DOHH2 (cell line): ENCODE data around the gene HPCAL4.

ENCODE experiments used
- H3F3A ChIP-seq: fragments of 200-600 bp; sonication (generic), shearing (Covaris generic); 2 replicates; pipeline ENCODE4 v1.6.0; 2016; ENCODE audit warnings: antibody characterized with exemption, mild to moderate bottlenecking; ENCODE audit not compliant: control insufficient read depth, insufficient read depth
- H3K27ac ChIP-seq: fragments of 200-600 bp; sonication (generic); 2 replicates; pipeline ENCODE4 v1.5.1; 2014; ENCODE audit warnings: low read depth, mild to moderate bottlenecking, low read length, moderate library complexity
- H3K27me3 ChIP-seq: fragments of 200-600 bp; sonication (generic); 2 replicates; pipeline ENCODE4 v1.6.1; 2014; ENCODE audit warnings: mild to moderate bottlenecking, low read length, mixed read lengths; ENCODE audit not compliant: control insufficient read depth
- H3K36me3 ChIP-seq: fragments of 200-600 bp; sonication (generic); 2 replicates; pipeline ENCODE4 v1.6.1; 2014; ENCODE audit warnings: mild to moderate bottlenecking, low read length, moderate library complexity, mixed read lengths; ENCODE audit not compliant: control insufficient read depth
- H3K4me1 ChIP-seq: fragments of 200-600 bp; sonication (generic); 2 replicates; pipeline ENCODE4 v1.6.1; 2014; ENCODE audit warnings: mild to moderate bottlenecking, low read length, mixed read lengths; ENCODE audit not compliant: control insufficient read depth
- H3K4me2 ChIP-seq: fragments of 200-600 bp; sonication (generic); 2 replicates; pipeline ENCODE4 v1.6.0; 2014; ENCODE audit warnings: mild to moderate bottlenecking, low read length, moderate library complexity
- H3K4me3 ChIP-seq: fragments of 200-600 bp; sonication (generic); 2 replicates; pipeline ENCODE4 v1.5.1; 2014; ENCODE audit warnings: mild to moderate bottlenecking, low read length, mixed read lengths
- H3K79me2 ChIP-seq: fragments of 200-600 bp; sonication (generic); 2 replicates; pipeline ENCODE4 v1.6.1; 2014; ENCODE audit warnings: mild to moderate bottlenecking, low read length, mixed read lengths; ENCODE audit not compliant: control insufficient read depth
- H3K9me2 ChIP-seq: fragments of 200-600 bp; sonication (generic); replicated peaks from 2 replicates; pipeline ENCODE4 v1.6.1; 2014; ENCODE audit warnings: mild to moderate bottlenecking, low read length, mixed read lengths; ENCODE audit not compliant: control insufficient read depth
- H3K9me3 ChIP-seq: fragments of 200-600 bp; sonication (generic); 2 replicates; pipeline ENCODE4 v1.6.1; 2014; ENCODE audit warnings: antibody characterized with exemption, low read length, mixed read lengths; ENCODE audit not compliant: control insufficient read depth, insufficient read depth
- H4K20me1 ChIP-seq: fragments of 200-600 bp; sonication (generic); 2 replicates; pipeline ENCODE4 v1.6.0; 2014; ENCODE audit warnings: low read depth, mild to moderate bottlenecking, antibody characterized with exemption, low read length, moderate library complexity; ENCODE audit not compliant: control insufficient read depth, insufficient read depth
- EZH2phosphoT487 ChIP-seq: fragments of 200-600 bp; sonication (generic); IDR thresholded peaks from 2 replicates; pipeline ENCODE4 v1.6.1; 2017; ENCODE audit warnings: borderline replicate concordance, mild to moderate bottlenecking, antibody characterized with exemption, low read length, moderate library complexity, mixed read lengths
- TF ChIP-seq, protein P1 (sequence below): fragments of 200-600 bp; sonication (generic); IDR thresholded peaks from one replicate; pipeline ENCODE4 v1.5.1; 2014; ENCODE audit warnings: antibody characterized with exemption, mild to moderate bottlenecking, low read depth, low read length; ENCODE audit not compliant: poor library complexity, severe bottlenecking

Gene HPCAL4

DNA sequence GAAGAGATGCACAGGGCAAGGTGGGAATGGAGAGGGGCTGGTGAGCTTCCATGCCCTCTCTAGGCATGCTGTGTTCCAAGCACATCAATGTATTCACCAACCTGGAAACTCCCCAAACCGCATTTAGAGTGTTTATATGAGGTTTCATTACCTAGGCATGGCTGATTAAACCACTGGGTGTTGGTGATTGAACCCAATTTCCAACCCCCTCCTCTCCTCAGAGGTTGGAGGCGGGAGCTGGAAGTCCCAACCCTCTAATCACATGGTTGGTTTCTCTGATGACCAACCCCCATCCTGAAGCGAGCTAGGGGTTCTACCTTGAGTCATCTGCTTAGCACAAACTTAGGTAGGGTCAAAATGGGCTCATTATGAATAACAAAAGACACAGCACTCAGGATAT is 44.5 kb upstream of the HPCAL4 start:
- TF ChIP-seq EZH2phosphoT487: no peak
- TF ChIP-seq, protein P1, sequence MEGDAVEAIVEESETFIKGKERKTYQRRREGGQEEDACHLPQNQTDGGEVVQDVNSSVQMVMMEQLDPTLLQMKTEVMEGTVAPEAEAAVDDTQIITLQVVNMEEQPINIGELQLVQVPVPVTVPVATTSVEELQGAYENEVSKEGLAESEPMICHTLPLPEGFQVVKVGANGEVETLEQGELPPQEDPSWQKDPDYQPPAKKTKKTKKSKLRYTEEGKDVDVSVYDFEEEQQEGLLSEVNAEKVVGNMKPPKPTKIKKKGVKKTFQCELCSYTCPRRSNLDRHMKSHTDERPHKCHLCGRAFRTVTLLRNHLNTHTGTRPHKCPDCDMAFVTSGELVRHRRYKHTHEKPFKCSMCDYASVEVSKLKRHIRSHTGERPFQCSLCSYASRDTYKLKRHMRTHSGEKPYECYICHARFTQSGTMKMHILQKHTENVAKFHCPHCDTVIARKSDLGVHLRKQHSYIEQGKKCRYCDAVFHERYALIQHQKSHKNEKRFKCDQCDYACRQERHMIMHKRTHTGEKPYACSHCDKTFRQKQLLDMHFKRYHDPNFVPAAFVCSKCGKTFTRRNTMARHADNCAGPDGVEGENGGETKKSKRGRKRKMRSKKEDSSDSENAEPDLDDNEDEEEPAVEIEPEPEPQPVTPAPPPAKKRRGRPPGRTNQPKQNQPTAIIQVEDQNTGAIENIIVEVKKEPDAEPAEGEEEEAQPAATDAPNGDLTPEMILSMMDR: no peak
- Histone ChIP-seq H3F3A (no peaks in the 10 kb centered on the region), H3K79me2 (peaks cover 23% of the 10 kb centered on the region), H3K9me3 (no peaks in the 10 kb centered on the region), H3K36me3 (peaks cover 18% of the 10 kb centered on the region), H3K9me2 (no peaks in the 10 kb centered on the region), H3K4me2 (no peak overlapping the region), H3K27ac (no peak overlapping the region), H3K27me3 (peaks cover 25% of the 10 kb centered on the region), H3K4me1 (peaks cover 17% of the 10 kb centered on the region), H3K4me3 (no peak overlapping the region), H4K20me1 (no peaks in the 10 kb centered on the region)

DNA sequence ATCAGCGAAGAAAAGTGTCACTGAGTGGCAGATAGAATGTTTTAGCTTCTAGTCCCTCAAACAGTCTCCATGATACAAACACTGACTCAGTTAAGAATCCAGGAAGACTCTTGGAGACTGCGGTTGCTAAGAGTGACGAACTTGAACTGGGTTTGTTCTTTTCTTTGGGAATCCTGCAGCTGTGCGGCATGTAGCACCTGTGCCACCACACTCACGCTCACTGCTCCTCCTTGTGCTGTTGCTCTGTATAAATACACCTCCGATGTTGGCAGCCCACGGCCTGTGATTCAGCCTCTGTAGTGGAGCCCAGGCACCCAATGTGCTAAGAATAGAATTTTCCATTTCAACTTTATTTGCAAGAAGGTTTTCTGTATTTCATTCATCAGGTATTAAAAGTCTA is 41.9 kb upstream of the HPCAL4 start:
- peaks cover under 1% of the 10 kb centered on the region for H3K4me1 ChIP-seq
- peaks cover 48% of the 10 kb centered on the region for H3K27me3 ChIP-seq
- no peak overlapping the region for H3K4me3 ChIP-seq
- H3K9me2 ChIP-seq: no peaks in the 10 kb centered on the region
- H3K4me2 ChIP-seq: no peak overlapping the region
- H3K27ac ChIP-seq: no peak overlapping the region
- no peaks in the 10 kb centered on the region for H3F3A ChIP-seq
- no peaks in the 10 kb centered on the region for H3K36me3 ChIP-seq
- H3K9me3 ChIP-seq: no peaks in the 10 kb centered on the region
- H3K79me2 ChIP-seq: no peaks in the 10 kb centered on the region
- TF ChIP-seq, protein P1: no peak
- no peak for TF ChIP-seq EZH2phosphoT487
- no peaks in the 10 kb centered on the region for H4K20me1 ChIP-seq

DNA sequence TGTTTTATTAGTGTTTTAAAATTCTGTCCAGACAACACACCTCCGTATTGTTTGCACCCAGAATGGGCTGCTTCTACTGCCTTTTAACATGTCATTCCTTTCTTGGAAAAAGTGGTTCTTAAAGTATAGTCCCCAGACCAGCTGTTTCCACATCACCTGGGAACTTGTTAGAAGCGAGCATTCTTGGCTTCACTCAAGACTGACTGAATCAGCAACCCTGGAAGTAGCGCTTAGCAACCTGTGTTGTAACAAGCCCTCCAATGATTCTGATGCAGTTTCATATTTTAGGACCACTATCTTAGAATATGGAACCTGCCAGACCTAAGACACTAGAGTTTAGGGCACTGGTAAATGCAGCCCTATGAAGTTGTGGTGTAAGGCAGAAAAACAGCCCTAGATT is 41.5 kb upstream of the HPCAL4 start:
- no peaks in the 10 kb centered on the region for H3K9me3 ChIP-seq
- peaks cover 2% of the 10 kb centered on the region; the same call in 1 of the 2 replicates for H3K4me1 ChIP-seq
- no peak overlapping the region for H3K4me2 ChIP-seq
- H3K36me3 ChIP-seq: no peaks in the 10 kb centered on the region
- no peaks in the 10 kb centered on the region for H4K20me1 ChIP-seq
- no peaks in the 10 kb centered on the region for H3K9me2 ChIP-seq
- H3K27ac ChIP-seq: no peak overlapping the region
- TF ChIP-seq, protein P1: no peak
- no peak for TF ChIP-seq EZH2phosphoT487
- H3F3A ChIP-seq: no peaks in the 10 kb centered on the region
- no peaks in the 10 kb centered on the region for H3K79me2 ChIP-seq
- H3K27me3 ChIP-seq: peaks cover 52% of the 10 kb centered on the region
- no peak overlapping the region for H3K4me3 ChIP-seq

DNA sequence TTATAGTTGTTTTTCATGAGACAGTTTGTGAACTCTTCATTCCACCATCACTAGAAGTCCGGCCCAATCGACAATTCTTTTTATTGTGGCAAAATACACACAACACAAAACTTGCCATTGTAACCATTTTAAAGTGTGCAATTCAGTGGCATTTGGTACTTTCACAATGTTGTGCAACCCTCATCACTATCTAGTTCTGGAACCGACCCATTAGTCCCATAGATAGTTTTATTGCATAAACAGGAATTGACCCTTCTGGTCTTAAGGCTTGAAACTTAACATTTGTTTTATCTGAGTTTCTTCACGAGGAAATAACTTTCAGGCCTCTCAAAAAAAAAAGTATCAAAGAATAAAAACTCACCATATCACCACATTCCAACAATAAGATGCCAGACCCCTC is 38.6 kb upstream of the HPCAL4 start:
- H3F3A ChIP-seq: no peaks in the 10 kb centered on the region
- H3K36me3 ChIP-seq: no peaks in the 10 kb centered on the region
- H3K4me3 ChIP-seq: no peak overlapping the region
- H3K9me3 ChIP-seq: no peaks in the 10 kb centered on the region
- no peaks in the 10 kb centered on the region for H4K20me1 ChIP-seq
- H3K4me1 ChIP-seq: peaks cover 8% of the 10 kb centered on the region; the same call in 1 of the 2 replicates
- H3K27ac ChIP-seq: no peak overlapping the region
- no peaks in the 10 kb centered on the region for H3K9me2 ChIP-seq
- peaks cover 65% of the 10 kb centered on the region for H3K27me3 ChIP-seq
- H3K79me2 ChIP-seq: no peaks in the 10 kb centered on the region
- no peak overlapping the region for H3K4me2 ChIP-seq
- no peak for TF ChIP-seq EZH2phosphoT487
